B cell (primary cell): ENCODE results near the gene RNF148. TPM values are rescaled to one million over a fixed set of nuclear protein-coding genes. Genes with fewer than 3 reads are reported as not detected.

ENCODE experiments used
- ATAC-seq: fragments of 200-7000 bp; cut with Tn5 transposase; one replicate; pipeline ENCODE4 v1.10.0; 2021; ENCODE audit warnings: low read depth, mild to moderate bottlenecking, moderate number of reproducible peaks, moderate library complexity
- CTCF ChIA-PET: fragments of 350-600 bp; sonication (Branson Sonifier 250); formaldehyde crosslinking; loops from one replicate; lab custom pipeline; 2021; ENCODE audit warnings: antibody characterized with exemption, inconsistent platforms; lab: Charles Lee
- POLR2A ChIA-PET: fragments of 350-600 bp; sonication (Branson Sonifier 250); formaldehyde crosslinking; loops from one replicate; lab custom pipeline; 2021; ENCODE audit warnings: antibody characterized with exemption; lab: Charles Lee
- DNase-seq: peaks from one replicate; pipeline ENCODE4 v3.0.0; 2013
- H2AFZ ChIP-seq: 2 replicates; pipeline ENCODE4 v1.6.1; 2012; ENCODE audit warnings: mild to moderate bottlenecking, low read depth, low read length; ENCODE audit not compliant: insufficient read depth, poor library complexity, severe bottlenecking
- H3K27ac ChIP-seq, 2 donors: 1 replicate in 1 of 2; 2 replicates in 1 of 2; pipeline ENCODE4 v1.5.1; 2012 to 2013; ENCODE audit warnings: low read length in 2 of 2, mild to moderate bottlenecking in 2 of 2, moderate library complexity in 1 of 2
- H3K27me3 ChIP-seq, 4 experiments: fragments of 200-600 bp in 1 of 4; sonication (generic) in 1 of 4; replicated peaks in 1 of 4; 1 replicate in 2 of 4; 2 replicates in 2 of 4; pipeline versions ENCODE4 v1.6.1 to v1.7.0; 2013 to 2016; ENCODE audit warnings: low read length in 3 of 4, mild to moderate bottlenecking in 2 of 4, mixed read lengths in 1 of 4, moderate library complexity in 1 of 4; ENCODE audit not compliant: insufficient read depth in 4 of 4, control insufficient read depth in 3 of 4; ENCODE audit errors: control extremely low read depth in 1 of 4
- H3K36me3 ChIP-seq, 2 experiments: replicated peaks in 1 of 2; 1 replicate in 1 of 2; 2 replicates in 1 of 2; pipeline versions ENCODE4 v1.6.1 to v1.7.1; 2013; ENCODE audit warnings: low read length in 1 of 2; ENCODE audit not compliant: insufficient read depth in 2 of 2, control insufficient read depth in 1 of 2; ENCODE audit errors: control extremely low read depth in 1 of 2, extremely low read depth in 1 of 2
- H3K4me1 ChIP-seq, 2 donors: fragments of 200-600 bp in 1 of 2; sonication (generic) in 1 of 2; 1 replicate in 1 of 2; 2 replicates in 1 of 2; pipeline versions ENCODE4 v1.5.1 to v1.6.1; 2013 to 2017; ENCODE audit warnings: low read length in 2 of 2; ENCODE audit not compliant: control insufficient read depth in 2 of 2, insufficient read depth in 2 of 2
- H3K4me2 ChIP-seq: replicated peaks from 2 replicates; pipeline ENCODE3; 2012; ENCODE audit warnings: mild to moderate bottlenecking, low read depth, low read length; ENCODE audit not compliant: poor library complexity, severe bottlenecking
- H3K4me3 ChIP-seq, 5 experiments: fragments of 200-600 bp in 1 of 5; sonication (generic) in 1 of 5; 1 replicate in 3 of 5; 2 replicates in 2 of 5; pipeline versions ENCODE4 v1.5.1 to v1.7.0; 2011 to 2016; ENCODE audit warnings: low read length in 4 of 5, mild to moderate bottlenecking in 4 of 5, low read depth in 2 of 5, control low read depth in 1 of 5, moderate library complexity in 1 of 5; ENCODE audit not compliant: insufficient read depth in 1 of 5; ENCODE audit errors: control extremely low read depth in 1 of 5, extremely low read depth in 1 of 5
- H3K79me2 ChIP-seq: fragments of 200-600 bp; sonication (generic); one replicate; pipeline ENCODE4 v1.6.0; 2016; ENCODE audit warnings: low read length; ENCODE audit not compliant: control insufficient read depth, insufficient read depth
- H3K9ac ChIP-seq: fragments of 200-600 bp; sonication (generic); 2 replicates; pipeline ENCODE4 v1.6.1; 2017; ENCODE audit warnings: mild to moderate bottlenecking, low read length, moderate library complexity
- H3K9me3 ChIP-seq, 3 donors: one replicate each; pipeline versions ENCODE4 v1.6.1 to v1.7.1; 2013; ENCODE audit warnings: low read length in 2 of 3; ENCODE audit not compliant: control insufficient read depth in 2 of 3, insufficient read depth in 1 of 3; ENCODE audit errors: control extremely low read depth in 1 of 3
- H4K20me1 ChIP-seq: 2 replicates; pipeline ENCODE4 v1.6.0; 2012; ENCODE audit warnings: mild to moderate bottlenecking, low read length; ENCODE audit not compliant: insufficient read depth, control insufficient read depth, poor library complexity, severe bottlenecking
- H3K27ac Mint-ChIP-seq: one replicate; pipeline ENCODE4 v1.8.0; 2021; ENCODE audit warnings: mixed read lengths
- H3K27me3 Mint-ChIP-seq: one replicate; pipeline ENCODE4 v1.8.0; 2021; ENCODE audit warnings: mixed read lengths
- H3K4me1 Mint-ChIP-seq: one replicate; pipeline ENCODE4 v1.8.0; 2021; ENCODE audit warnings: mixed read lengths
- H3K4me3 Mint-ChIP-seq: one replicate; pipeline ENCODE4 v1.8.0; 2021; ENCODE audit warnings: mixed read lengths
- H3K9me3 Mint-ChIP-seq: one replicate; pipeline ENCODE4 v1.8.0; 2022; ENCODE audit warnings: mixed read lengths; ENCODE audit not compliant: insufficient read depth
- CTCF ChIP-seq: fragments of 200-600 bp; IDR thresholded peaks from one replicate; pipeline ENCODE4 v1.8.0; 2022; ENCODE audit warnings: antibody characterized with exemption, mild to moderate bottlenecking
- EZH2 ChIP-seq: IDR thresholded peaks from 2 replicates; pipeline ENCODE4 v1.6.1; 2012; ENCODE audit warnings: borderline replicate concordance, low read depth, mild to moderate bottlenecking, moderate library complexity, low read length; ENCODE audit not compliant: insufficient read depth, poor library complexity, severe bottlenecking
- WGBS: methylation state at CpG from one replicate; pipeline ENCODE4 v1.1.5; 2013; ENCODE audit warnings: missing lambda C conversion rate; ENCODE audit not compliant: insufficient coverage; 5-methylcytosine and 5-hydroxymethylcytosine counted together
- intact Hi-C: fragments of 100-400 bp; cut with micrococcal nuclease; formaldehyde crosslinking; loops from one replicate; pipeline ENCODE4 v1.10.0; 2022
- polyA plus RNA-seq: library from polyadenylated mRNA; depleted of rRNA; stranded (reverse); fragments of >200 nt; gene quantifications from 2 replicates; pipeline ENCODE4 v1.2.3, GENCODE V29; 2012
- total RNA-seq, 2 donors: library from RNA; stranded (reverse); fragments of 120-200 nt in 1 of 2; gene quantifications; 1 replicate in 1 of 2; 2 replicates in 1 of 2; pipeline versions ENCODE4 v1.2.3 to v1.2.4, GENCODE V29; 2013 to 2022

The RNF148 gene
- total and polyA plus RNA-seq, 2 donors (not counting 1 experiment from before 2014, with no cell fraction given), result not detected

- Mint-ChIP-seq H3K4me1 (no peaks in the 10 kb centered on the region), H3K4me3 (no peak overlapping the region), H3K27ac (no peak overlapping the region), H3K9me3 (no peaks in the 10 kb centered on the region), H3K27me3 (no peaks in the 10 kb centered on the region)
- H2AFZ ChIP-seq, result no peak overlapping the region
- TF ChIP-seq CTCF (no peak), EZH2 (no peak)
- DNase-seq, result no peak
- ChIA-PET CTCF (no interaction called here), POLR2A (no interaction called here)
- intact Hi-C loops, result no loop called here
- ATAC-seq, result no peak
- H3K9ac ChIP-seq, result no peak overlapping the region
- H3K4me2 ChIP-seq, result no peak overlapping the region
- no peak overlapping the region for H3K4me3 ChIP-seq
- H3K36me3 ChIP-seq, result no peaks in the 10 kb centered on the region
- no peaks in the 10 kb centered on the region for H3K9me3 ChIP-seq
- H3K27me3 ChIP-seq, result no peaks in the 10 kb centered on the region
- H3K27ac ChIP-seq, result no peak overlapping the region
- no peaks in the 10 kb centered on the region for H4K20me1 ChIP-seq
- H3K4me1 ChIP-seq, result no peaks in the 10 kb centered on the region
- H3K79me2 ChIP-seq, result no peaks in the 10 kb centered on the region
Measured at GRCh38 chr7:122743211-122743610, 40.5 kb upstream of the RNF148 start.

GRCh38 chr7:122738947-122739346 is 36.2 kb upstream of the RNF148 start:
- 92% methylated on average over 2 of the region's 2 CpGs for WGBS
- H3K9ac ChIP-seq, result no peak overlapping the region
- intact Hi-C loops, result no loop called here
- H2AFZ ChIP-seq, result no peak overlapping the region
- no peak overlapping the region for H3K4me3 Mint-ChIP-seq
- ATAC-seq, result no peak
- no peaks in the 10 kb centered on the region for H3K4me1 Mint-ChIP-seq
- no peaks in the 10 kb centered on the region for H3K9me3 ChIP-seq
- TF ChIP-seq CTCF, result no peak
- no peak for TF ChIP-seq EZH2
- ChIA-PET POLR2A (no interaction called here), CTCF (no interaction called here)
- no peaks in the 10 kb centered on the region for H3K36me3 ChIP-seq
- H3K4me1 ChIP-seq, result no peaks in the 10 kb centered on the region
- no peak overlapping the region for H3K4me3 ChIP-seq
- no peak overlapping the region for H3K27ac Mint-ChIP-seq
- no peaks in the 10 kb centered on the region for H3K79me2 ChIP-seq
- DNase-seq, result no peak
- H3K27ac ChIP-seq, result no peak overlapping the region
- no peak overlapping the region for H3K4me2 ChIP-seq
- H3K9me3 Mint-ChIP-seq, result no peaks in the 10 kb centered on the region
- no peaks in the 10 kb centered on the region for H3K27me3 Mint-ChIP-seq
- no peaks in the 10 kb centered on the region for H3K27me3 ChIP-seq
- H4K20me1 ChIP-seq, result no peaks in the 10 kb centered on the region
